IPS DF 4.7 (cell line): Measurements from ENCODE around the gene PITPNM1.
"Not testable (repeated sequence)": the region's sequence is repeated elsewhere in the genome, so short reads cannot be mapped to it uniquely, and the experiment has no call there.

Experiments used
- DNase-seq: peaks from one replicate; pipeline ENCODE4 v3.0.0-alpha.2; 2013; ENCODE audit warnings: low spot score; ENCODE audit errors: extremely low read depth

Gene PITPNM1

GRCh38 chr11:67489885-67490726, 15.1 kb downstream of the PITPNM1 start:
- no peak for DNase-seq

- no peak for DNase-seq
These were observed 15.8 kb downstream of the PITPNM1 start for GRCh38 chr11:67489203-67489884.

- DNase-seq = no peak
These were observed 18.5 kb downstream of the PITPNM1 start for GRCh38 chr11:67486481-67487195.

GRCh38 chr11:67485873-67486361, 19.2 kb downstream of the PITPNM1 start:
- DNase-seq = not testable (repeated sequence)

- DNase-seq = no peak
These were observed 20.3 kb downstream of the PITPNM1 start for GRCh38 chr11:67484847-67485311.

GRCh38 chr11:67483831-67484665, 21.1 kb downstream of the PITPNM1 start:
- no peak for DNase-seq

- peak; percentile 95 for DNase-seq
These were observed 22.1 kb downstream of the PITPNM1 start, which contains the start of gene AIP for GRCh38 chr11:67482827-67483798. Gene AIP, plus strand, starts transcription at chr11:67483026. Its CDS starts 133 bp downstream, at chr11:67483159.

GRCh38 chr11:67482275-67482826, 22.8 kb downstream of the PITPNM1 start:
- DNase-seq = no peak

GRCh38 chr11:67477344-67478050, 27.7 kb downstream of the PITPNM1 start:
- not testable (repeated sequence) for DNase-seq

GRCh38 chr11:67476692-67477091, 28.5 kb downstream of the PITPNM1 start:
- DNase-seq = not testable (repeated sequence)

- no peak for DNase-seq
These were observed 32.3 kb downstream of the PITPNM1 start for GRCh38 chr11:67472882-67473281.

- DNase-seq = no peak
These were observed 34.7 kb downstream of the PITPNM1 start for GRCh38 chr11:67470337-67471002.

- DNase-seq = no peak
These were observed 35.7 kb downstream of the PITPNM1 start for GRCh38 chr11:67469508-67469811.

- DNase-seq = no peak
These were observed 36.2 kb downstream of the PITPNM1 start, which contains the start of gene TMEM134 for GRCh38 chr11:67468759-67469507. Gene TMEM134, minus strand, starts transcription at chr11:67469251. Its CDS starts 59 bp downstream, at chr11:67469192.

GRCh38 chr11:67468456-67468758, 36.8 kb downstream of the PITPNM1 start:
- DNase-seq = no peak

GRCh38 chr11:67468056-67468455, 37.1 kb downstream of the PITPNM1 start:
- no peak for DNase-seq

- DNase-seq = no peak
These were observed 38.0 kb downstream of the PITPNM1 start for GRCh38 chr11:67466962-67467771.
